Trophoblast cell (in vitro differentiated cells and primary cell): Measurements from ENCODE around the gene RAD51B.

Source experiments
- DNase-seq, 2 donors: peaks; one replicate each; pipeline ENCODE4 v3.0.0-alpha.2; 2016
- H2AFZ ChIP-seq: 2 replicates; pipeline ENCODE4 v1.6.1; 2013; ENCODE audit warnings: low read length, moderate library complexity, mild to moderate bottlenecking; ENCODE audit not compliant: insufficient read depth, poor library complexity
- H2AK5ac ChIP-seq: 2 replicates; pipeline ENCODE4 v1.6.1; 2013; ENCODE audit warnings: mild to moderate bottlenecking, low read length
- H2BK120ac ChIP-seq: 2 replicates; pipeline ENCODE4 v1.6.1; 2013; ENCODE audit warnings: low read length, mild to moderate bottlenecking, moderate library complexity; ENCODE audit not compliant: insufficient read depth, poor library complexity
- H2BK12ac ChIP-seq: 2 replicates; pipeline ENCODE4 v1.6.1; 2013; ENCODE audit warnings: mild to moderate bottlenecking, low read length, moderate library complexity
- H2BK5ac ChIP-seq: 2 replicates; pipeline ENCODE4 v1.6.1; 2013; ENCODE audit warnings: low read length, low read depth, moderate library complexity, mild to moderate bottlenecking; ENCODE audit not compliant: poor library complexity
- H3K14ac ChIP-seq: 2 replicates; pipeline ENCODE4 v1.6.1; 2013; ENCODE audit warnings: mild to moderate bottlenecking, low read length
- H3K18ac ChIP-seq: 2 replicates; pipeline ENCODE4 v1.6.1; 2013; ENCODE audit warnings: mild to moderate bottlenecking, low read length
- H3K23ac ChIP-seq: 2 replicates; pipeline ENCODE4 v1.6.1; 2013; ENCODE audit warnings: low read length
- H3K27ac ChIP-seq: 2 replicates; pipeline ENCODE4 v1.5.1; 2013; ENCODE audit warnings: low read depth, mild to moderate bottlenecking, inconsistent platforms, low read length, moderate library complexity
- H3K27me3 ChIP-seq: 2 replicates; pipeline ENCODE4 v1.6.1; 2013; ENCODE audit warnings: inconsistent platforms, mild to moderate bottlenecking, low read length, moderate library complexity; ENCODE audit not compliant: insufficient read depth
- H3K36me3 ChIP-seq, 2 experiments: 1 replicate in 1 of 2; 2 replicates in 1 of 2; pipeline ENCODE4 v1.6.1; 2013; ENCODE audit warnings: low read length in 2 of 2, mild to moderate bottlenecking in 2 of 2, moderate library complexity in 1 of 2; ENCODE audit not compliant: insufficient read depth in 2 of 2, control insufficient read depth in 1 of 2
- H3K4ac ChIP-seq: 2 replicates; pipeline ENCODE4 v1.6.1; 2013; ENCODE audit warnings: low read depth, mild to moderate bottlenecking, low read length, moderate library complexity
- H3K4me1 ChIP-seq, 2 experiments: 1 replicate in 1 of 2; 2 replicates in 1 of 2; pipeline ENCODE4 v1.6.1; 2013; ENCODE audit warnings: low read length in 2 of 2, mild to moderate bottlenecking in 2 of 2, moderate library complexity in 1 of 2; ENCODE audit not compliant: insufficient read depth in 2 of 2, control insufficient read depth in 1 of 2
- H3K4me2 ChIP-seq: 2 replicates; pipeline ENCODE4 v1.6.1; 2013; ENCODE audit warnings: inconsistent platforms, mild to moderate bottlenecking, low read length, moderate library complexity
- H3K4me3 ChIP-seq: 2 replicates; pipeline ENCODE4 v1.5.1; 2013; ENCODE audit warnings: mild to moderate bottlenecking, low read depth, low read length, inconsistent platforms
- H3K79me1 ChIP-seq: one replicate; pipeline ENCODE4 v1.6.1; 2013; ENCODE audit warnings: low read length
- H3K79me2 ChIP-seq: 2 replicates; pipeline ENCODE4 v1.6.1; 2013; ENCODE audit warnings: low read length, mild to moderate bottlenecking; ENCODE audit not compliant: control insufficient read depth, insufficient read depth, poor library complexity
- H3K9ac ChIP-seq: 2 replicates; pipeline ENCODE4 v1.6.1; 2013; ENCODE audit warnings: mild to moderate bottlenecking, low read length
- H3K9me3 ChIP-seq: 2 replicates; pipeline ENCODE4 v1.6.1; 2013; ENCODE audit warnings: low read depth, mild to moderate bottlenecking, control low read depth, inconsistent platforms, low read length; ENCODE audit not compliant: insufficient read depth
- H4K12ac ChIP-seq: 2 replicates; pipeline ENCODE4 v1.6.1; 2013; ENCODE audit warnings: low read depth, mild to moderate bottlenecking, low read length, moderate library complexity
- H4K8ac ChIP-seq: 2 replicates; pipeline ENCODE4 v1.6.1; 2013; ENCODE audit warnings: low read depth, mild to moderate bottlenecking, low read length, moderate library complexity
- H4K91ac ChIP-seq: one replicate; pipeline ENCODE4 v1.6.1; 2013; ENCODE audit warnings: low read depth, mild to moderate bottlenecking, low read length, moderate library complexity
- whole genome bisulfite sequencing: extraction: QIAGEN DNeasy Blood & Tissue Kit; methylation state at CpG from one replicate; pipeline ENCODE4 v1.1.7; 2013; ENCODE audit warnings: missing lambda C conversion rate; ENCODE audit not compliant: insufficient read length, insufficient coverage; ENCODE audit errors: extremely low coverage; 5-methylcytosine and 5-hydroxymethylcytosine counted together

Gene RAD51B

DNA sequence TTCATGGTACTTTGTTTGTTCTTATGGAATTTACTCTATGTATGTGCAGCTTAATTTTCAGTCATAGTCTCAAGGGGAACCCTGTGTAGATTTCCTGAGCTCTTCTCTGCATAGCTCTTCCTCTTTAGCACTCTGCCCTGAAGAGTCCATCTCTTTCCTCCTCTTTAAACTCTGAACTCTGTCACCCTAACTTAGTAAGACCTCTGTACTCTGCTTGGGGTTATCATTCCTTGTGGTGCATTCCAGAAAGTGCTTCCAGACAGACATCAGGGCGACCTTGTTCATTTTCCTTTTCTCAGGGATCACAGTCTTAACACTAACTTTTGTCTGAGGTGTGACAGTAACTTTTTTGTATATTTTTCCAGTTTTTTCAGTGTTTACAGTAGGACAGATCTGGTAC is 179.3 kb downstream of the RAD51B start:
- no peak overlapping the region for H3K4me2 ChIP-seq
- no peak overlapping the region for H3K4ac ChIP-seq
- no peak for DNase-seq
- no peaks in the 10 kb centered on the region for H3K79me1 ChIP-seq
- no peak overlapping the region for H4K12ac ChIP-seq
- H3K23ac ChIP-seq = no peak overlapping the region
- no peak overlapping the region for H2BK5ac ChIP-seq
- WGBS = no CpG with 5 or more reads among the region's 1 CpG
- H4K8ac ChIP-seq = no peak overlapping the region
- no peak overlapping the region for H2BK12ac ChIP-seq
- no peak overlapping the region for H3K4me3 ChIP-seq
- no peak overlapping the region for H4K91ac ChIP-seq
- no peak overlapping the region for H2AK5ac ChIP-seq
- no peak overlapping the region for H2AFZ ChIP-seq
- H3K4me1 ChIP-seq = peaks cover 0 to 2% of the 10 kb centered on the region in 2 experiments
- no peaks in the 10 kb centered on the region for H3K36me3 ChIP-seq
- H3K9ac ChIP-seq = no peak overlapping the region
- H3K9me3 ChIP-seq = no peaks in the 10 kb centered on the region
- no peaks in the 10 kb centered on the region for H3K79me2 ChIP-seq
- H3K27ac ChIP-seq = peak overlapping the region; percentile 22
- no peak overlapping the region for H3K18ac ChIP-seq
- no peaks in the 10 kb centered on the region for H3K27me3 ChIP-seq
- no peak overlapping the region for H2BK120ac ChIP-seq
- no peak overlapping the region for H3K14ac ChIP-seq

DNA sequence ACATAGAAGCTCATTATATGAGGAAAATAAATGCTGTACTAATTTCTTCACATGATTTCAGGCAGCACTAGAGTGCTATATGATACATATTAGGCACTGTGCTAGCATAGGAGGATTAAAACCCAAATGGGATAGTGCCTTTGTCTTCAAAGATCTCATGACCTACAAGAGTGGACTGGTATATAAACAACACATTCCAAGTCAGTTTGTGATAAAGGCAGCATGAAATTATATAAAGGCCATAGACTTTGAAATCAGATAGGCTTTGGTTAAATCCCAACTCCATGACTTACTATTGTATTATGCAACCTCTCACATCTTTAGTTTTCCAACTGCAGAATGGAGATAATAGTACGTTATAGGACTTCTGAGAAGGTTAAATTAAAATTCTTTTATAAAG is 179.7 kb downstream of the RAD51B start:
- Histone ChIP-seq H4K91ac (no peak overlapping the region), H3K9me3 (no peaks in the 10 kb centered on the region), H3K79me1 (no peaks in the 10 kb centered on the region), H2BK12ac (no peak overlapping the region), H2AK5ac (no peak overlapping the region), H4K12ac (no peak overlapping the region), H3K9ac (no peak overlapping the region), H2BK120ac (no peak overlapping the region), H4K8ac (no peak overlapping the region), H3K4me2 (no peak overlapping the region), H2AFZ (no peak overlapping the region), H3K14ac (no peak overlapping the region), H3K36me3 (no peaks in the 10 kb centered on the region), H3K4me1 (peaks cover 0 to 2% of the 10 kb centered on the region in 2 experiments), H3K79me2 (no peaks in the 10 kb centered on the region), H3K4ac (no peak overlapping the region), H3K23ac (no peak overlapping the region), H2BK5ac (no peak overlapping the region), H3K4me3 (no peak overlapping the region), H3K27me3 (no peaks in the 10 kb centered on the region), H3K18ac (no peak overlapping the region), H3K27ac (peak overlapping the region; percentile 22)
- WGBS = no CpG with 5 or more reads among the region's 1 CpG
- no peak for DNase-seq

DNA sequence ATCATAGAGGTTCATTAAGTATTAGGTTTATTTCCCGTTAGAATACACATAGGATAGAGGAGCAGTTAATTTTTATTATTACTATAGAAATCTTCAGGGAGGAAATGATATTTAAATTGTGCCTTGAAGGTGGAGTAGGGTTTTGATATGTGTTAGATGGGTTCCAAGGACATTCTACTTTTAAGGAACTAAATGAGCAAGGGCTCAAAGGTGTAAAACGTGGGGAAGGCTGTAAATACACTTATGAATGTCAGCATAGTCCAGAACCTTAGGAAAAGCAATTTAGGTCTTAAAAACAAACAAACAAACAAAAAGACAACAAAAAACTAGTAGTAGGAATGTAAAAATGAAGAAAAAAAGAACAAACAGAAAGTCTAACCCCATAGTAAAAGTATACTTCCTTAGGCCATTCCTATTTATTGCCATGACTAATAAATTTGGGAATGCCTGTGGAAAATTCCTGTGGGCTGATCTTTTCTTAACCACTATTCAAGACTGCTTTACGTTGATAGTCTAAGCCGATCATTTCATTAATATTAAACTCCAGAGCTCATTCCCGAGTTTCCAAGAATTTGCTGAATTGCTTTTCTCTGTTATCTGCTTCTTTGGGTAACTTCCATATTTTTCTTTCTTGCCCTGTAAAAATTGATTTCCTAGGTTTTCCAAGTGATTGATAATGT is 180.3 kb downstream of the RAD51B start:
- Histone ChIP-seq H3K9me3 (no peaks in the 10 kb centered on the region), H4K91ac (no peak overlapping the region), H3K27ac (no peak overlapping the region), H3K18ac (no peak overlapping the region), H3K79me1 (no peaks in the 10 kb centered on the region), H3K27me3 (no peaks in the 10 kb centered on the region), H2BK12ac (no peak overlapping the region), H3K79me2 (no peaks in the 10 kb centered on the region), H3K4me1 (peaks cover 0 to 2% of the 10 kb centered on the region in 2 experiments), H2AK5ac (no peak overlapping the region), H2BK5ac (no peak overlapping the region), H4K12ac (no peak overlapping the region), H3K36me3 (no peaks in the 10 kb centered on the region), H3K9ac (no peak overlapping the region), H2AFZ (no peak overlapping the region), H4K8ac (no peak overlapping the region), H3K23ac (no peak overlapping the region), H3K4ac (no peak overlapping the region), H3K4me3 (no peak overlapping the region), H3K14ac (no peak overlapping the region), H2BK120ac (no peak overlapping the region), H3K4me2 (no peak overlapping the region)
- peak in 1 of 2 donors; percentile 36 for DNase-seq
- WGBS = no CpG with 5 or more reads among the region's 5 CpGs

DNA sequence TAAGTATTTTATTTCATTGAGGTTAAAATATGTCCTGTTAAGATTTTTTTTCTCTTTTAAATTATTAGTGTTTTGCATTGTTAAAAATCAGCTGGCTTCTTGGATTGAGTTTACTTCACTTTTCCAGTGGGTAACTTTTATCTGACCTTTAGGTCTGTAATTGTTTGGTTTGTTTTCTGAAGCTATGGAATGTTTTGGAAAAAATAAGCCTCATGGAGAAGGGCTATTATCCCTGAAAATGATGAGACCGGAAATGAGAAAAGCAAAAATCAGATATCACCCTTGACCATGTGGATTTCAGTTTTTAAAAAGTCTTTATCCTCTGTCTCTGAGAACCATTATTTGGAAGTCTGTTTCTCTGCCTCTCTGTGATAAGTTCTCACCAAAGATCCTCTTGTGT is 180.9 kb downstream of the RAD51B start:
- no peaks in the 10 kb centered on the region for H3K9me3 ChIP-seq
- WGBS = no CpG with 5 or more reads among the region's 1 CpG
- H3K4me3 ChIP-seq = no peak overlapping the region
- H2AFZ ChIP-seq = no peak overlapping the region
- no peak overlapping the region for H3K27ac ChIP-seq
- no peak overlapping the region for H4K91ac ChIP-seq
- H3K4me2 ChIP-seq = no peak overlapping the region
- H3K79me2 ChIP-seq = no peaks in the 10 kb centered on the region
- H3K27me3 ChIP-seq = no peaks in the 10 kb centered on the region
- H2BK5ac ChIP-seq = no peak overlapping the region
- no peak overlapping the region for H2BK12ac ChIP-seq
- H3K4me1 ChIP-seq = peaks cover 0 to 2% of the 10 kb centered on the region in 2 experiments
- no peaks in the 10 kb centered on the region for H3K79me1 ChIP-seq
- no peak overlapping the region for H3K14ac ChIP-seq
- H3K18ac ChIP-seq = no peak overlapping the region
- H3K4ac ChIP-seq = no peak overlapping the region
- H4K12ac ChIP-seq = no peak overlapping the region
- H3K9ac ChIP-seq = no peak overlapping the region
- H2BK120ac ChIP-seq = no peak overlapping the region
- no peak for DNase-seq
- H2AK5ac ChIP-seq = no peak overlapping the region
- no peak overlapping the region for H3K23ac ChIP-seq
- H3K36me3 ChIP-seq = no peaks in the 10 kb centered on the region
- no peak overlapping the region for H4K8ac ChIP-seq
